ENCODE data around the gene RHOC.

RHOC gene

DNA sequence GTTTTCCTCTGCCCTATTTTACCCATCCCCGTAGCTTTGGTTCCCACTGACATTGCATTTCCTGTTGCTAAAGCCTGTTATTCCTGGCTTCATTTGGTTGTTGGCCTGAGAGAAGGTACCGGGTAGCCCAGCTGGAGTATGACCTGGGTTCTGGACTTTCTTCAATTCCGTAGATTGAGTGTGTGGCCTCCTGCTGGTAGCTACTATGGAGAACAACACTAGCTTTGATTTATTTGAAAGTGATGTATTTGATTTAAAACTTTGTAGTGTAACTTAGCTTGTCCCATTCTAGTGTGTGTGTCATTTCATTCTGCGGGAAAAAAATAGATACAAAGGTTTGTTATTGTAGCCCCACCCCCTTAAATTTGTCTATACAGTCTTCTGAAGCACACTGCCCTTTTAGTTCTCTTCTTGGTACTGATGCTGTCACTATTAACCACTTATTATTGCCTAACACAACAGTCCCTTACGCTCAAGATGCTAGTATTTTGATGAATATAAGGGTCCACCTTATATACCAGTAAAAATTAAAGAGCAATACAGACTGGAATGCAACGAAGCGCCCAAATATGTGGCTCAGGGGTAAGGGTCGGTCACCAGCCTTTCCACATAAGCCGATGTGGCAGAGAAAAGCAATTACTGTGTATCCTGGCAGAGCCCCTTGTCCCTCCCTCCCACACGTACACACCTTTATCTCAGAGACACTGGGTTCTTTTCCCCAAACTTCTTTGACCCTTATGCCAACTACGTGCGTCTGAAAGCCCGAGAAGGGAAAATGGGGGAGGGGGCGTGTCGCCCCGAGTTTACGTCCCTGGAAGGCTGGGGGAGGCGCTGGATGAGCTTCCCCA is 33.1 kb downstream of the RHOC start:
- TF ChIP-seq, protein P1, sequence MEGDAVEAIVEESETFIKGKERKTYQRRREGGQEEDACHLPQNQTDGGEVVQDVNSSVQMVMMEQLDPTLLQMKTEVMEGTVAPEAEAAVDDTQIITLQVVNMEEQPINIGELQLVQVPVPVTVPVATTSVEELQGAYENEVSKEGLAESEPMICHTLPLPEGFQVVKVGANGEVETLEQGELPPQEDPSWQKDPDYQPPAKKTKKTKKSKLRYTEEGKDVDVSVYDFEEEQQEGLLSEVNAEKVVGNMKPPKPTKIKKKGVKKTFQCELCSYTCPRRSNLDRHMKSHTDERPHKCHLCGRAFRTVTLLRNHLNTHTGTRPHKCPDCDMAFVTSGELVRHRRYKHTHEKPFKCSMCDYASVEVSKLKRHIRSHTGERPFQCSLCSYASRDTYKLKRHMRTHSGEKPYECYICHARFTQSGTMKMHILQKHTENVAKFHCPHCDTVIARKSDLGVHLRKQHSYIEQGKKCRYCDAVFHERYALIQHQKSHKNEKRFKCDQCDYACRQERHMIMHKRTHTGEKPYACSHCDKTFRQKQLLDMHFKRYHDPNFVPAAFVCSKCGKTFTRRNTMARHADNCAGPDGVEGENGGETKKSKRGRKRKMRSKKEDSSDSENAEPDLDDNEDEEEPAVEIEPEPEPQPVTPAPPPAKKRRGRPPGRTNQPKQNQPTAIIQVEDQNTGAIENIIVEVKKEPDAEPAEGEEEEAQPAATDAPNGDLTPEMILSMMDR (IDR thresholded peaks at IDR 0.05; ENCODE audit: insufficient read depth, low read depth, low read length, missing control alignments) = peak; percentile 62
- peak; percentile 58 for DNase-seq (ENCODE audit: low read depth)
- H3K4me3 ChIP-seq (ENCODE audit: low read length) = peak overlapping the region; percentile 92

- TF ChIP-seq, protein P1 (IDR thresholded peaks at IDR 0.05; ENCODE audit: insufficient read depth, low read depth, low read length, missing control alignments) = no peak
- no peak for DNase-seq (ENCODE audit: low read depth)
- H3K4me3 ChIP-seq (ENCODE audit: low read length) = no peak overlapping the region
Measured at GRCh38 chr1:112672842-112673241, 34.1 kb downstream of the RHOC start.

- TF ChIP-seq, protein P1 (IDR thresholded peaks at IDR 0.05; ENCODE audit: insufficient read depth, low read depth, low read length, missing control alignments) = no peak
- H3K4me3 ChIP-seq (ENCODE audit: low read length) = no peak overlapping the region
- no peak for DNase-seq (ENCODE audit: low read depth)
Measured at GRCh38 chr1:112672009-112672408, 34.9 kb downstream of the RHOC start.

DNA sequence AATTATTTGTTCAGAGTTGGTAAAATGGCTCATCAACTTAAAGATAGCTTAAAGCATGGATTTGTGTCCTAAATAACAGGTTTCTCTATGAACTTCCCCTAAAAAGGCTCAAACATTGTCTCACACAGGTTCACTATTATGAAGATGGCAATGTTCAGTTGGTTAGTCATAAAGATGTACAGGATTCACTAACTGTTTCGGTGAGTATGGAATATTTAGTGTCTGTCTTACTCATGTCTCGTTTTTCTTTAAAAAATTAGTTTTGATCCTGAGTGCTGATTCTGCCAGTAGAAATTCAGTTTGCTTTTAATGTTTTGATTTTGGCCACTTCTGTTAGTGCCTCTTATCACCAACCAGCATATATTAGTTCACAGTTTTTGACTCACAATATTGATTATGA is 40.0 kb downstream of the RHOC start:
- TF ChIP-seq, protein P1 (IDR thresholded peaks at IDR 0.05; ENCODE audit: insufficient read depth, low read depth, low read length, missing control alignments) = no peak
- no peak overlapping the region for H3K4me3 ChIP-seq (ENCODE audit: low read length)
- no peak for DNase-seq (ENCODE audit: low read depth)

DNA sequence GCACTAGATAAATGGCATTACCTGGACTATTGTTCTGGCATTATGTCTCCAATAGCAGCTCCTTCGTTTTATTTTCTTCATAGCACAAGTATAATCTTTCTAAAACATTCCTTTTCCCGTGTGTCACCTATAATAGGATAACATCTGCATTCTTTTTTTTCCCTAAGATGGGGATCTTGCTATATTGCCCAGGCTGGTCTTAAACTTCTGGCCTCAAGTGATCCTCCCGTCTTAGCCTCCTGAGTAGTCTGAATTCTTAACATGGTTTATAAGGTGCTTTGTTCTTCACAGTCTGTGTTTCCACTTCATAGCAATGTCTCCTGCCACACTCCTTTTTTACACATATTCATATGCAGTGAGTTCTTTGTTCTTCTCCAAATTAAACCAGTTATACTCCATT is 41.1 kb downstream of the RHOC start:
- TF ChIP-seq, protein P1 (IDR thresholded peaks at IDR 0.05; ENCODE audit: insufficient read depth, low read depth, low read length, missing control alignments) = no peak
- DNase-seq (ENCODE audit: low read depth) = no peak
- H3K4me3 ChIP-seq (ENCODE audit: low read length) = no peak overlapping the region

GRCh38 chr1:112651205-112651604 is 55.7 kb downstream of the RHOC start:
- no peak overlapping the region for H3K4me3 ChIP-seq (ENCODE audit: low read length)
- no peak for DNase-seq (ENCODE audit: low read depth)
- TF ChIP-seq, protein P1 (IDR thresholded peaks at IDR 0.05; ENCODE audit: insufficient read depth, low read depth, low read length, missing control alignments) = no peak
